Measurements from ENCODE around the gene LRRC27.

DNA sequence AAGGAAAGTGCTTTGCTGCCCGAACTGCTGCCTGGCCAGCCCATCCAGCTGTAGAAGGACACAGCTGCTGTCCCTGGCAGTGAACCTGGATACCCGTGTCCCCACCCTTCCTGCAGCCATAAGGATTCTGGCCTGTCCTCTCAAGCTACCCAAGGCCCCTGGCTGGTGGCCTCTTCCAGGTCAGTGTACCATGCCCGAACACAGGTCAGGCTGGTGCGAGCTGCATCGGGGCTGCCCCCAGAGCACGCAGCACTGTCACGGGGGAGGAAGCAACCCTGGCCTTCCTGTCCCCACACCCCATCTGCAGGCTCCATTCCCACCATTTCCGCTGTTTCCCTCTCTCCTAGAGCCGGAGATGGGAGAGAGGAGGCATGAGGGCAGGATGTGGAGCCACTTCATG is 34.5 kb downstream of the LRRC27 start:
- TF ChIP-seq CTCF (IDR thresholded peaks at IDR 0.05; ENCODE audit: insufficient read depth, low read length, poor library complexity, severe bottlenecking) = no peak
- TF ChIP-seq EZH2phosphoT487 (conservative IDR thresholded peaks at IDR 0.05; ENCODE audit: low read length) = no peak

Measured in SU-DHL-6 (cell line).